Hindlimb muscle (tissue), 1 donor: ENCODE results near the gene C3orf20. TPM values are rescaled to one million over a fixed set of nuclear protein-coding genes. Genes with fewer than 3 reads are reported as not detected.
A peak's percentile ranks its signal among the peaks of the same experiment; 100 is the strongest.
"Not testable (repeated sequence)": the region's sequence is repeated elsewhere in the genome, so short reads cannot be mapped to it uniquely, and the experiment has no call there.

Experiments used
- DNase-seq: peaks from one replicate; pipeline ENCODE4 v3.0.0-alpha.2; 2013
- polyA plus RNA-seq: library from polyadenylated mRNA; unstranded; fragments of 120-200 nt; gene quantifications from one replicate; pipeline ENCODE4 v1.2.1, GENCODE V29; 2013; ENCODE audit not compliant: insufficient read length

C3orf20 gene
- polyA plus RNA-seq, 1 donor, result 0.08 TPM

DNA sequence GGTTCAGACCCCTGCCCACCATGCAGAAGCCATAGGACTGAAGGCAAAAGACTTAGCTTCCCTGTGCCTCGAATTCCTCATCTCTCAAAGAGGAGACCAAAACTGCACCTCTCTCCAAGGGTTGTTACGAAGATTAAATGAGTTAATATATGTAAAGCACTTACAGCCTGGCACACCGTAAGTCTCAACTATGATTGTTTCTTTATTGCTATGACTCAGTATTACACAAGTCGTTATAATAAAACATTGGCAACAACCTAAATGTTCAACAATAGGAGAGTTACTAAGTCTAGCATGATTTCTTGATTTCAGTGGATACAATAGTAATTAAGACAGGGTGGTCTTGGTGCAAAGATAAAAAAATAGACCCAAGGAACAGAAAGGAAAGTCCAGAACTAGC is 124.2 kb downstream of the C3orf20 start:
- DNase-seq, result no peak

DNA sequence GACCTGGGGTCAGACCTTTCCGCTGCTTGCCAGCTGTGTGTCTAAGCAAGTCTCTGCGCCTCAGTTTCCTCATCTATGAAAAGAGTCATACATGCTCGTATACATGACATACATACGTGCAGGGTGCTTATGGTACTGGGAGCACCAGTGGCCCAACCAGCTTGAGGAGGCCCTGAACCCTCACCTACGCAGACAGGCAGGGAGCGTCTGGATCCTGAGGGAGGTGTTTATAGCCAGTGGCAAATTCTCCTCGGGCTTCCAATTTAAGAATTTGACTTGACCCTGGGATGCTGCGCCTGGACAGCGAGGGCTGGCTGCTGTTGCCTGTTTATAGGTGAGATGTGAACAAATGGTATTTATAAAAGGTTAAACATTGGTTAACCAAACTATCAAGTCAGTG is 126.1 kb downstream of the C3orf20 start:
- DNase-seq, result no peak

DNA sequence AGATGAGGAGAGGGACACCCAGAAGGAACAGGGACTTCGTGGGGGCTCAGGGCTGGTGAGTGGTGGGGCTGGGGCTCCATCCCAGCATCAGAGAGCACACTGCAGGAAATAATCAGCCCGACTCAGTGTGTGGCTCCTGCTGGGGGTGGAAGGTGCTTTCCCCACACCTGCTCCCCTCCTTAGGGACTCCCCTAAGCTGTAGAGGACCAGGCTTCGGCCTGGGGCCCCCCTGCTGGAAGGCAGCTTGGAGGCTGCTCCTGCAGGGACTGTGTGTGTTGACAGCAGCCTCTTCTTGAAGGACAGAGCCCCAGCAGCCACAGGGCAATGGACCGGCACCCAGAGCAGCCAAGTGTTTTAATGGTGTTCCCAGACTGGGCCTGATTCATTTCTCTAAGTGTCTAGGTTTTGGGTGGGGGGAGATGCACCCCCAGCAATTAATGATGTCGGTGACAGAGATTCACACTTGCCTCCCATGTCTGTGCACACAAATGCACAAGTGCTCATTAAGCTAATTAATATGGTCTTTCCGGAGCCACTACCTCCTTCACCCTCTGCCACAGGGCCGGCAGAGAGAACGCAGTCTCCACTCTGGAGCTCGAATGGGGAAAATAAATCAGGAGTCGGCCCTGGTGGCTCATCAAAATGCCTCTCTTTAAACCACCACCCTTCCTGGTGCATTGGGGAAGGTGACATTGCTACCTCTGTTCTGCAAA is 126.9 kb downstream of the C3orf20 start:
- no peak for DNase-seq

DNA sequence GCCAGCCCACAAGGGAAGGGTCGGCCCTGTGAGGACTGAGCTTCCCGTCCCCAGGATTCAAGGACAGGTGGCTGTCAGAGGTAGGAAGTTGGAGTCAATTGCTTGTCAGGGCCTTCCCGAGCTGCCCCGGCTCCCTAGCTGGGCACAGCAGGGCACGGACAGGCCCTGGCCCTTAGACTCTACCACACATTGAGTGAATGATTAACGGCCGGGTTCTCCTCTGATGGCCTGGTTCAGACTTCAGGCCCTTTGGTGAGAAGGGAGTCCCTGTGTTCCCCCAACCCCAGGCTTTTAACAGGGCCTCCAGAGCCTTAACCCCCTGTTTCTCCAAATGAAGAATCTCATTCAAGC is 127.4 kb downstream of the C3orf20 start:
- DNase-seq, result no peak

DNA sequence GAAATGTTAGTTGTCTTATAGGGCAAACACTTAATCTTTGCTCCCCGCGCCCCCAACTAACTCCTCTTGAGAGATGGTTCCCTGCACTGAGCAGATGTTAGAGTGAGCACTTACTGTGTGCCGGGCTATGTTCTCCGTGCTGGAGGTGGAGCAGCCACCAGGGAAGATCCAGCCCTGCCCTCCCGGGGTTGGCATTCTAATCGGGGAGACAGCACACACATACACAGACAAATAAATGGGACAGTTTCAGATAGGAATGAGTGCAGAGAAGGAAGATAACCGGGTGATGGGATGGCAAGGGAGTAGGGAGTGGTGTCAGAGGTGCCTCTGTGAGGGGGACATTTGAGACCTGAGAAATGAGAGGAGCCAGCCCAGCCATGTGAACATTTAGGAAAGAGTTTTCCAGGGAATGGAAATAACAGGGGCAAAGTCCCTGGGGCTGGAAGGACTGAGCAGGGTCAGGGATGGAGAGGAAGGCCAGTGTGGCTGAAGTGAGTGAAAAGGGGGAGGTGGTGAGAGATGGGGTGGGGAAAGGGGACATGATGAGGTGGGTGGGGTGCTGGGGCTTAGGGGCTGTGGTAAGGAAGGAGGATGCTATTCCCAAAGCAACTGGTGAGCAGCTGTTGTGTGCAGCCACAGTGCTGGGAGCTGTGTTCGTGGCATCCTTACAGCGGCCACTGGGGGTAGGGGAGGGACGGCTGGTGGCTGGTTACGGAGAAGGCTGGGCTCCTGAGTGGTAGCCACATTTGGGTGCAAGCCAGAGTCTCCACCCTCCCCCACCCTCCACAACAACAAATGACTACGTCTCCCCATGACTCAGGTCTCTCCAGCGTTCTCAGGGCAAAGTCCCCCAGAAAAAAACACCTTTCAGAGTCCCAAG is 128.4 kb downstream of the C3orf20 start:
- no peak for DNase-seq

DNA sequence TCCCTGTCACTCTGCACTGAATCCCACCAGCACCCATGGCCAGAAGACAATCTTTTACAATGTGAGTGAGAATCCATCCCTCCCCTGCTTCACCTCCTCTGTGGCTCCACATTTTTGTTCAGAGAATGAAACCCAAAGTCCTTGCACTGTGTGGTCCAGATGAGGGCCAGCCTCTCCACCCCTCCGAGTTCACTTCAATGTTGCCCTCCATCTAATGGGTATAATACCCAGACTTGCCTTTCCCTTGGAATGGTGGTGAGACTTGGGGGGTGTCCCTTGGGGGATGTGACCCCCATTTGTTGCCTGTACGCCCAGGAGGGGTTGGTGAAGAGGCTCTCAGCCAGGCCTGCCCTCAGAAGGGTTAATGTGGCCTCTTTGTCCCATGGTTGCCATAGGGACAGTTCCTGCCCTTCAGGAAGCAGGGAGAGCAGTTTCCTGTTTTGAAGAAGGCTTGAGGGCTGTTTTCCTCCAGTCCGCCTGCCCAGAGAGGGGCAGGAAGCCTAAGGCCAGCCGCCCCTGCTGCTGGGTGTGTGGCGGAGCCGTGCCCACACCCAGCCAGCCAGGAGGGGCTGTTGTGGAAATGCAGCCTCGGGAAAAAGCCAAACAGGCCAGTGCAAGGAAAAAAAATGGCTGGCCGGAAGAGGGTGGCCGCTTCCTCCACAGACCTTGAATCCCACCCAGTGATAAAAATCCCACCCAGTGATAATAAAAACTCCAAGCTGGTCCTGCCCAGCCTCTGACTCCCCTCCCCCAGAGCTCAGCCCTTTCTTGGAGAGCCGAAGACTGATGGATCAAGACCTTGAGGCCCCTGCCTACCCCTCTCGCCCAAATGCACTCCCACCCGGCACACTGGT is 129.3 kb downstream of the C3orf20 start:
- DNase-seq, result no peak

DNA sequence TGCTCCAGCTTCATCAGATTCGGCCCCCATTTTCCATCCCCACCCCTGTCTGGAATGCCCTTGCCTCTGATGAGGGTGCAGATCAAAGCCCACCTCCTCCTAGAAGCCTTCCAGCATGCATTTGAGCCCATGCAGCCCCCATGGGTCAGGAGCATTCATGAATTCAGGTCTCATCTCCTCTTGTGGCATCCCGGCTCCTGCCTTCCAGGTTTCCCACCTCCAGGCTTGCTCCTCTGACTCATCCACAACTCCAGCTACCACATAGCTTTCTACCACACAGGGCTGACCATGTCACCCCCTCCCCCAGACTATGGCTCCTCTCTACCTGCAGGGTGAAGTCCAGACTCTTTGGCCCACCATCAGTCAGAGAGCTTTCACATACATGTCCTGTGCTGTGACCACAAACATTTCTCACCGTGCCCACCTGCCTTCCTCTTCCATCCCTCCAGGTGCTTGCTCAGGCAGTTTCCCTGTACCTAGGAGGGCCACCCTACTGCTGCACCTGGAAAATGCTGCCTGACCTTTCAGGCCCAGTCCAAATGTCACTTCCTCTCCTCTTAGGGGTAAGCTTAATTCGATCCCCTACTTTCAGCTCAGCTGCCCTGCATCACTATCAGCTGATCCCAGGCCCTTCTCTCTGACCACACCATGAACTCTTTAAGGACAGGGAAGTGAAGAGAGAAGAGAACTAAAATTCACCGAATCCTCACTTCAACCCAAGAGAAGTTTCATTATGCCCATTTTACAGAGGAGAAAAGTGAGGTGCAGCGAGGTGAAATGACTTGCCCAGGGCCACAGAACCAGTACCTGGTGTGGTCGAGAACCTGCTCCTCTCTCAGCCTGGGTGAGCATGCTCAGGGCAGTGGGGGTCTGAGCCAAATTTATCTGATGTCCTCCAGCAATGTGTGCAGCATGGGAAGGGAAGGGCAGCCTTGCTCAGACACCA is 130.2 kb downstream of the C3orf20 start:
- no peak for DNase-seq

DNA sequence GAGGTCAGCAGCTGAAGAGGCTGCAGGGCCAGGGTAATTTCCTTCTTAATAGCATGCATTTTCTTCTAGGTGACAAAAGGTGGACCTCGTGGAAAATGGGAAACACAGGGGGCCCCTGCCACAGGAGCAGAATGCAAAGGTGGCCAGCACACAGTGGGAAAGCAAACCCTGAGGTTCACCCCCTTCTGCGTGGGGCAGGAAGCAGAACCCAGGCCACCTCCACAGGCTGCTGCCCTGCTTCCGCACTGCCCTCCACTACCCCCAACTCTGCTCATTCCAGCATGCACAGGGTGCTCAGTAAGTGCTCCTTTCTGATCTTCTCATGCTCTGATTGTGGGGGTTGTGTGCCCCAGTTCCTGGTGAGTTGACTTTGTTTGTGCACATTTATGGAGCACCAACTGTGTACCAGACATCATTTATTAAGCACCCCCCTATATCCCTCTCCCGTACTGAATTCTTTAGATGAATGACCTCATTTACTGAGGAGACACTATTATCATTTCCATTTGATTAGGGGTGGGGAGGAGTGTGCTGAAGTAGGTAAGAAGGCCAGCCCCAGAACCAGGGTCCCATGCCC is 131.1 kb downstream of the C3orf20 start:
- no peak for DNase-seq

DNA sequence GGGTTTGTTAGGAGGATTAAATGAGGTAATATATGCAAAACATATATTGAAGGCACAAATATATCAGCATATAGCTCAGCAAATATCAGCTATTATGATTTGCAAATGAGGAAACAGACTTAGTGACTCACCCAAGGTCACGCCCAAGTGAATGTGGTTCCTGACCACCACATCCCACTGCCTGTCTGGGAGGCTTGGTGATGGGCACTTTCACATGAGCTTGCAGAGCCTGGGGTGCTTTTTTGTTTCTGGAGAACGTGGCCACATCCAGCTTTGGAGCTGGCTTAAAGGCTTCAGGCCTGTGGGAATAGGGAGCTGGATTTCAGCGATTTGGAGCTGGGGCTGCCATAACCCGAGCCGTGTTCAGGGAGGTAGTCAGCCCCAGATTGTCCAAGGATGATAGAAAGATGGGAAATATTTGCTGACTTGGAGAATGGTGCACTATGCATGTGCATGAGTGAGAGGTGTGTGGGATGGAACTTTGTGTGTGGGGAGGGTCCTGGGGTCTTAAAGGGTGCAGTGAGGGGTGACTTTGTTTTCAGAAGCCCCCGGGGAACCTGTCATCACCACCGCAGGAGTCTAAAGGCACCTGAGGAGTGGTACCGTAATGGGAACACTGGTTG is 131.8 kb downstream of the C3orf20 start:
- DNase-seq, result no peak

DNA sequence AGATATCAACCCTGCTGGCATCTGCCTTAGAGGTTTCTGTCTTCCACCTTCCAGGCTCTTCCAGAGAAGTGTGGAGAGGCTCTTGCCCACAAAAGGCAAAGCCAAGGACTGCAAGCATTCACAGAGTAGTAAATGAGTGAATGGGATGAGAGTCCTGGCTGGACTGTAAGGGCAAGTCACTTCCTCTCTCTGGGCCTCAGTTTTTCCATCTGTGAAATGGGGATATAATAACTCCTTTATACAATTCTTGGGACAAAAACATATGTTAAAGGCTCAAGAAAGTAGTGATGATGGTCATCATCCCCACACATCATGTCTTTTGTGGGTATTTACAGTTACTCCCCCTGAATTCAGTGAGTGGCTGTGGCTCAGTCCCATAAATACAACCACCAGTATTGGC is 133.1 kb downstream of the C3orf20 start:
- no peak for DNase-seq

DNA sequence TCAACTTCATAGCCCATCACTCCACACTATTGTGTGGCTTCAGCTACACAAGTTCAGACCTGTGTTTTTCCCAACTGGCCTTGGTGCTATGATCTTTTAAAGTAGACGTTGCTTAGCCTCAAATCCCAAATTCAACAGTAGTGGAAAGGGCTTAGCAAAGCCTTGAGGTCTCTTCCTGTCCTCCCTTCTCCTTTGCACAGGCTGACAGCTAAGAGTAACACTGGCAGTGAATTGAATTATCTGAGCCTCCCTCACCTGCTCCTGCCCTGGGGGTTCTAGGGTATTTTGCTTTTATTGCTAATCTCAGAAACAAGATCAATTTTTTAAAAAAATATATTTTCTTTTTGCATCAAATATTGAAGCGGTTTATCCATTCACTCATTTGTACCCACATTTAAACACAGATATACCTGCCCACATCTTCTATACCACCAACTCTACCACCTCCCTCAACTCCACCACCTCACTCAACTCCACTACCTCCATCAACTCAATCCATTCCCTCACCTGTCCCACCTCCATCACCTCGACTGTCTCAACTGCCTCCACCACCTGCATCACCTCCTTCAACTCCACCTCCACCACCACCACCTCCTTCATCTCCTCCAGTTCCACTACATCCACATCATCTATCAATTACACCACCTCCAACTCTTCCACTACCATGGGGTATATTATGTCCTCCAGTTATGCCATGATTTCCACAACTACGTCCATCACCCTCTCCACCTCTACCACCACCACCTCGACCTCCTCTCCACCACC is 133.7 kb downstream of the C3orf20 start:
- no peak for DNase-seq

DNA sequence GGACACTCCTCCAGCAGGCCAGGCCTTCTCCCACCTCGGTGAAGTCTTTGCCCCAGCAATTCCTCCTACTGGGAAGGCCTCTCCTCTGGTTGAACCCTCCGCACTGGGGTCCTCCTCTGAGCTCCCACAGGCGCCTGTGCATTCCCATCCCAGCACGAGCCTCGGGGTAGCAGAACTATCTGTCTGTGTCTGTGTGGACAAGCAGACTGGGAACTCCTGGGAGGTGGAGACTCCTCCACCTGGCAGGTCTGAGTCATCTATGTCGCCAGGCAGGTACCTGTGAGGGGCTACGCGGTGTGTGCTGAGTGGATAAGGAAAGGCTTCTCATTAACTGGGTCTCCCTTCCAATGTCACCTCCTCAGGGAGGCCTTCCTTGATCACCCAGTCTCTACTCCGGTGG is 134.7 kb downstream of the C3orf20 start:
- DNase-seq, result not testable (repeated sequence)

DNA sequence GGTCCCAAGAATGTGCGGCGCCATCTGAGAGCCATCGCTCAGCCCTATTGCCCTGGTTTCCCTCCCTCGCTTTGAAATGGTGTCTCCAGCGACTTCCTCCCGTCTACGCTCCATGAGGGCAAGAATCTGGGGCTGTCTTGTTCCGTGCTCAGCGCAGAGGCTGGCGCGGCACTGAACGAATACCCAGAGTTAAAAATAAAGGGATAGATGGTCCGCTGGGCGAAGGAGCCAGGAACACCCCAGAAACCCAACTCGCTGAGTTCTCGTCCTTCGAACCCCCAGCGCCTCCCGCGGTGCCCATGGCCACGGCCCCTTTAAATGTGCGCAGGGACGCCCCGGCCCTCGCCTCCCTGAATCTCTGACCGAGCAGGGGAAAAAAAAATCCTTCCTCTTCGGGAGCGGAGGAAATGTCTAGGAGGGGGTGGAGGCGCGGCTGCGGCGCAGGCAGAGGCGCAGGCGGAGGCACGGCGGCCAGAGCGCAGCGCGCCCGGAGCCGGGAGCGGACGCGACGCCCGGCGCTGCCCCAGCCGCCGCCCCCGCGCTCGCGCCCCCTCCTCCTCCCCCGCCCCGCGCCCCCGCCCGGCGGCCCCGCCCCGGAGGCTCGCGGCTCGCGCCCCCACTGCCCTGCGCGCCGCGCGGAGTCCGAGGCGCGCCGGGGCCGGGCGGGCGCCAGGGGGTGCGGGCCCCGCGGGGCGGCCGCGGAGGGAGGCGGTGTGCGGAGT is 135.3 kb downstream of the C3orf20 start:
- DNase-seq, result peak; percentile 56

DNA sequence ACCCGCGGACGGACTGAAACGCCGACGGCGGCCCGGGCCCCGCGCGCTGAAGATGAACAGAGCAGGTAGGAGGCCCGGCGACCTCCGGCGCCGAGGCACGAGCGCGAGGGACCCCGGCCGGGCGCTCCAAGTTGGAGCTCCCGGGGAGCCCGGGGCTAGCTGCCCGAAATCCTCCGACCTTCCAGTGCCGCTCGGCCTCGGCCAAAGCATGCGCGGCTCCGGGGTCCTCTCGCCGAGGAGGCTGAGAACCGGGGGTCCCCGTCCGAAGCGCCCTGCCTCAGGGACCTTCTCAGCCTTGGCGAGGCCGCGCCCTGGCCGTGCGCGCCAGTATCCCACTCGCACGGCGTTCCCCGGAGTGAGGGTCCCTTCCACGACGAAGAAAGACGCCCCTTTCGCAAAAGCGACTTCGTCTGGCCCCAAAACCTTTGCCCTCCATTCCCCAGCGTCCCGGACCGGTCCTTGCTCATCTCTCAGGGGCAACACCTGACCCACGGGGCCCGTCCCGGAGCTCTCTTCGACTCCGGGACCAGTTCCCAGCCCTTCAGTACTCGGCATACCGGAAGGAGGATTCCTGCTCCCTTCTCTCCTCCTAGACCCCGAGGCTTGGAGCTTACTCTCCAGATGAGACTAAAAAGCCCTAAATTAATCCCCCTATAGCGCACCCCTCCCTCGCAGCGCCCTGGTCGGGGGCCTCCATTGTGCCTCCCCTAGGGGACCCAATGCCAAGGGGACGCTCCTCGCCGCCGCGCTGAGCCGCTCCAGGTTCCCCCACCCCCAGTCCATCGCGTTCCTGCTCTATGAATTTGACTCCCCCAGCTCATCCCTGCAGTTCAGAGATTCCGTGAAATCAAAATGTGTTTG is 136.1 kb downstream of the C3orf20 start:
- DNase-seq, result no peak

DNA sequence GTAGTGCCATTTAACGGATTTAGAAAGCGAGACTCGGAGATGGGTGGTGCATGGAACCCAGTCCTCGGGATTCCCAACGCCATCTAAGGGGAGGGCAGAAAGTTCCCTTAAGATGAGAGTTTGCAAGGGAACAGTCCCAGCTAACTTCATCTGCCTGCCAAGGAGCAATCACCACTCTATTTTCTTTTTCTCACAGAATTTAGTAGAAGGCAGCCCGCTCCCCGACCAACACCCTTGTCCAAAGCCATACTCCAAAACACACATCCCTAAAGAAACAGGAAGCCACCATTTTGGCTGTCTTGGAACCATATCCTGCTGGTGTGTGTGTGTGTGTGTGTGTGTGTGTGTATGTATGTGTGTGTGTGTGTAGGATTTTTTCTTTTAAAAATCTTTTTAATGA is 136.7 kb downstream of the C3orf20 start:
- DNase-seq, result peak; percentile 33

DNA sequence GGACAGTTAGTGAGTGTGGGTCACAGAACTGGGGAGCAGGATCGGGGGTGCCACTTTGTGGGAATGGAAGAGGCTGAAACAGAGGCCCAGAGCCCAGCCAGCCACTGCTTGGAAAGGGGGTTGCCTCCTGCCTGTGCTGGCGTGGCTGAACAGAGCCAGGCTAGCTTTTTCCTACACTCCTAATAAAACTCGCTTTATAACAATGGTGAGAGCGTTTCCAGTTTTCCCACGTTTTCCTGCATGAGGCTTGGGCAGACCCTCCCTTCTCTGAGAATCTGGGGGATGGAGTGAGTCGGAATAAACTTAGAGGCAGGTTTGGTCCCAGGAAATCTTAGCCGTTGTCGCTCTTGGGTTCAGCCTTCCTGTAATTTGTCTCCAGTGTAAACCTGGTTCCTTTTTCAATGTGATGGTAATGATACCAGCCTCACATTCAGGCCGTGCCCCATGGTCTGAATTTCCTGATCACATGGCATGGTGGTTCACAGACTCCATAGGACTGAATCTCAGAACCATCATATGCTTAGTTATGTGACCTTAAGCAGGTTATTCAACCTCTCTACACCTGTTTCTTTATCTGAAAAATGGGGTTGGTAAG is 137.4 kb downstream of the C3orf20 start:
- DNase-seq, result no peak

DNA sequence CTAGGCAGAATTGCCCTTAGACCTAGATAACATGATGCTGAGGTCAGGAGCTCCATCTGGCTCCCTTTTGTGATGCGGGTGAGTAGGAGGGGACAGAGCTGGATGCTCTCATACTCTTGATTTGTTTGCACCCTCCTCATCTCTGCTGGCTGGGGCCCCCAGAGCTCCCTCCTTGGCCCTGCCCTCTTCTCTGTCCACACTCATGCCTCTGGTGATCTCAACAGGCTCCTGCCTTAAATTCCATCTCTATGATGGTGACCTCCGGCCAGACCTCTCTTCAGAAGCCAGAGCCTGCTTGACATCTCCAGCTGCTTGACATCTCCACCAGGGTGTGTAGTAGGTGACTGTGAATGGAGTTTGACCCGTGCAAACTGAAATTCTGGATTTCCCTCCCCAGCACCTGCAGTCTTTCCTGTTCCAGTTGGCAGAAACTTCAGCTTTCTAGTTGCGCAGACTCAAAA is 139.5 kb downstream of the C3orf20 start:
- no peak for DNase-seq

DNA sequence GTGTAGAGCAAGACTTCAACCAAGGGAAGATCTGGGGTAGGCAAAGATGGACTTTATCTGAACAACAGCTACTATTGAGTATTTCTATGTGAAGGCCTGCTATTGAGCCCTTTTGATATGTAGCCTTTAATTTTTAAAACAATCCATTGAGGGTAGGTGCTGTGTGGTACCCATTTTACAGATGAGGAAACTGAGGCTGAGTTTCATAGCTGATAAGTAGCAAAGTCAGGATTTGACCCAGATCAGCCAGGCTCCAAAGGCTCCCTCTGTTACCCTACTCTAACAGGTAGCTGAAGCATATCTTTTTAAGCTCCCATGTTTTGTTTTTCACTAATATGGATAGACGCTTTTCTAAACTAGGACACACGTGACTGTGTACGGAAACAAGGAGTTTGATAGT is 141.4 kb downstream of the C3orf20 start:
- DNase-seq, result no peak
